ENCODE data around the gene ATXN1.

Gene ATXN1

GRCh38 chr6:16762550-16763477, 1.6 kb upstream of the ATXN1 start:
- in situ Hi-C loops (cut with MboI; ENCODE audit: low sequenced_read_pairs) = no loop called here

GRCh38 chr6:16762268-16762549, 949 bp upstream of the ATXN1 start:
- in situ Hi-C loops (cut with MboI; ENCODE audit: low sequenced_read_pairs) = no loop called here

- in situ Hi-C loops (cut with MboI; ENCODE audit: low sequenced_read_pairs) = no loop called here
Observed at GRCh38 chr6:16761471-16762267, 409 bp upstream of the ATXN1 start.

GRCh38 chr6:16759646-16760515, 1.4 kb downstream of the ATXN1 start:
- in situ Hi-C loops (cut with MboI; ENCODE audit: low sequenced_read_pairs) = no loop called here

GRCh38 chr6:16759181-16759645, 2.0 kb downstream of the ATXN1 start:
- in situ Hi-C loops (cut with MboI; ENCODE audit: low sequenced_read_pairs) = no loop called here

- in situ Hi-C loops (cut with MboI; ENCODE audit: low sequenced_read_pairs) = no loop called here
Observed at GRCh38 chr6:16758163-16758975, 2.9 kb downstream of the ATXN1 start.

- in situ Hi-C loops (cut with MboI; ENCODE audit: low sequenced_read_pairs) = no loop called here
Observed at GRCh38 chr6:16757332-16757731, 3.9 kb downstream of the ATXN1 start.

- in situ Hi-C loops (cut with MboI; ENCODE audit: low sequenced_read_pairs) = no loop called here
Observed at GRCh38 chr6:16756660-16757255, 4.5 kb downstream of the ATXN1 start.

GRCh38 chr6:16755544-16755943, 5.7 kb downstream of the ATXN1 start:
- in situ Hi-C loops (cut with MboI; ENCODE audit: low sequenced_read_pairs) = no loop called here

GRCh38 chr6:16754876-16755275, 6.4 kb downstream of the ATXN1 start:
- in situ Hi-C loops (cut with MboI; ENCODE audit: low sequenced_read_pairs) = no loop called here

GRCh38 chr6:16754274-16754673, 7.0 kb downstream of the ATXN1 start:
- in situ Hi-C loops (cut with MboI; ENCODE audit: low sequenced_read_pairs) = no loop called here

- in situ Hi-C loops (cut with MboI; ENCODE audit: low sequenced_read_pairs) = no loop called here
Observed at GRCh38 chr6:16753341-16753740, 7.9 kb downstream of the ATXN1 start.

GRCh38 chr6:16752206-16752866, 8.9 kb downstream of the ATXN1 start:
- in situ Hi-C loops (cut with MboI; ENCODE audit: low sequenced_read_pairs) = no loop called here

GRCh38 chr6:16751251-16751946, 9.9 kb downstream of the ATXN1 start:
- in situ Hi-C loops (cut with MboI; ENCODE audit: low sequenced_read_pairs) = no loop called here

GRCh38 chr6:16750566-16750965, 10.7 kb downstream of the ATXN1 start:
- in situ Hi-C loops (cut with MboI; ENCODE audit: low sequenced_read_pairs) = no loop called here

- in situ Hi-C loops (cut with MboI; ENCODE audit: low sequenced_read_pairs) = no loop called here
Observed at GRCh38 chr6:16749516-16750485, 11.5 kb downstream of the ATXN1 start.

- in situ Hi-C loops (cut with MboI; ENCODE audit: low sequenced_read_pairs) = no loop called here
Observed at GRCh38 chr6:16748025-16748319, 13.3 kb downstream of the ATXN1 start.
